Measurements from ENCODE around the gene KIF19.

GRCh38 chr17:74324521-74324920, 1.5 kb upstream of the KIF19 start:
- TF ChIP-seq CTCF (IDR thresholded peaks at IDR 0.05), result no peak
- no peak for TF ChIP-seq POLR2AphosphoS5 (IDR thresholded peaks at IDR 0.05)
- TF ChIP-seq POLR2A (IDR thresholded peaks at IDR 0.05), result no peak
- TF ChIP-seq EP300 (IDR thresholded peaks at IDR 0.05), result no peak

All from stomach (tissue), 4 donors.